WTC11 (cell line): ENCODE measurements around the gene ZNF516. TPM values are rescaled to one million over a fixed set of nuclear protein-coding genes. Genes with fewer than 3 reads are reported as not detected.

Source experiments
- ATAC-seq: fragments of 200-7000 bp; cut with Tn5 transposase; 2 replicates; pipeline ENCODE4 v1.10.0; 2021; ENCODE audit warnings: mild to moderate bottlenecking, moderate library complexity
- CTCF ChIA-PET: fragments of 300-600 bp; sonication (Branson Sonifier 250); formaldehyde crosslinking; loops from one replicate; lab custom pipeline; 2021; ENCODE audit warnings: antibody characterized with exemption; lab: Charles Lee
- POLR2A ChIA-PET: fragments of 350-600 bp; sonication (Branson Sonifier 250); formaldehyde crosslinking; loops from one replicate; lab custom pipeline; 2021; ENCODE audit warnings: antibody characterized with exemption; lab: Charles Lee
- DNase-seq: peaks from one replicate; pipeline ENCODE4 v3.0.0; 2021; ENCODE audit warnings: low spot score
- H3K27ac Mint-ChIP-seq: 2 replicates; pipeline ENCODE4 v1.8.0; 2021; ENCODE audit warnings: mixed read lengths
- H3K27me3 Mint-ChIP-seq: 2 replicates; pipeline ENCODE4 v1.8.0; 2021; ENCODE audit warnings: low read depth, mild to moderate bottlenecking, moderate library complexity, mixed read lengths
- H3K36me3 Mint-ChIP-seq: 2 replicates; pipeline ENCODE4 v1.8.0; 2021; ENCODE audit warnings: mixed read lengths
- H3K4me1 Mint-ChIP-seq: 2 replicates; pipeline ENCODE4 v1.8.0; 2022; ENCODE audit warnings: mixed read lengths
- H3K4me3 Mint-ChIP-seq: 2 replicates; pipeline ENCODE4 v1.8.0; 2021; ENCODE audit warnings: mild to moderate bottlenecking, moderate library complexity, mixed read lengths
- H3K9me3 Mint-ChIP-seq: 2 replicates; pipeline ENCODE4 v1.8.0; 2021; ENCODE audit warnings: mixed read lengths
- ATF1 ChIP-seq: sonication (generic); formaldehyde crosslinking; IDR thresholded peaks from 2 replicates; pipeline ENCODE4 v1.8.1; 2023; ENCODE audit warnings: mild to moderate bottlenecking, moderate library complexity, missing genetic modification reagents
- HMGA2 ChIP-seq: fragments of 250-450 bp; sonication (Bioruptor Pico); IDR thresholded peaks from 2 replicates; pipeline ENCODE4 v1.4.0; 2021; ENCODE audit warnings: mild to moderate bottlenecking, moderate library complexity
- IRF2 ChIP-seq: sonication (generic); formaldehyde crosslinking; IDR thresholded peaks from 2 replicates; pipeline ENCODE4 v1.8.0; 2022; ENCODE audit warnings: low read depth, missing genetic modification reagents, borderline replicate concordance
- NFE2L1 ChIP-seq: sonication (generic); formaldehyde crosslinking; IDR thresholded peaks from 2 replicates; pipeline ENCODE4 v1.8.1; 2023; ENCODE audit warnings: missing genetic modification reagents
- NFYB ChIP-seq: sonication (generic); formaldehyde crosslinking; conservative IDR thresholded peaks from 2 replicates; pipeline ENCODE4 v1.8.0; 2022; ENCODE audit warnings: low read depth, missing genetic modification reagents
- NR3C1 ChIP-seq: sonication (generic); formaldehyde crosslinking; conservative IDR thresholded peaks from 2 replicates; pipeline ENCODE4 v1.8.1; 2023; ENCODE audit warnings: low read depth, mild to moderate bottlenecking, missing genetic modification reagents
- PRRX2 ChIP-seq: fragments of 250-450 bp; sonication (Bioruptor Pico); IDR thresholded peaks from 2 replicates; pipeline ENCODE4 v1.8.0; 2021; ENCODE audit warnings: mild to moderate bottlenecking
- RORB ChIP-seq: fragments of 250-450 bp; sonication (Bioruptor Pico); IDR thresholded peaks from 2 replicates; pipeline ENCODE4 v1.9.0; 2021; ENCODE audit warnings: mild to moderate bottlenecking
- SMAD3 ChIP-seq: sonication (generic); formaldehyde crosslinking; IDR thresholded peaks from 2 replicates; pipeline ENCODE4 v1.8.0; 2022; ENCODE audit warnings: missing genetic modification reagents, mild to moderate bottlenecking, borderline replicate concordance
- TEAD1 ChIP-seq: sonication (generic); formaldehyde crosslinking; IDR thresholded peaks from 2 replicates; pipeline ENCODE4 v1.8.0; 2022; ENCODE audit warnings: mild to moderate bottlenecking, missing genetic modification reagents
- ZBTB21 ChIP-seq: sonication (generic); formaldehyde crosslinking; IDR thresholded peaks from 2 replicates; pipeline ENCODE4 v1.8.1; 2023; ENCODE audit warnings: mild to moderate bottlenecking, missing genetic modification reagents, borderline replicate concordance
- ZNF138 ChIP-seq: sonication (generic); formaldehyde crosslinking; conservative IDR thresholded peaks from 2 replicates; pipeline ENCODE4 v1.8.1; 2022; ENCODE audit warnings: mild to moderate bottlenecking, moderate library complexity, missing genetic modification reagents
- ZNF396 ChIP-seq: fragments of 250-450 bp; sonication (Bioruptor Pico); IDR thresholded peaks from 2 replicates; pipeline ENCODE4 v1.8.0; 2021; ENCODE audit warnings: mild to moderate bottlenecking, moderate library complexity, borderline replicate concordance
- total RNA-seq: library from RNA; stranded (reverse); gene quantifications from 3 replicates; pipeline ENCODE4 v1.2.3, GENCODE V29; 2021
- TF ChIP-seq, protein P1 (sequence below): sonication (generic); formaldehyde crosslinking; IDR thresholded peaks from 2 replicates; pipeline ENCODE4 v1.8.0; 2022; ENCODE audit warnings: mild to moderate bottlenecking, missing genetic modification reagents
- TF ChIP-seq, protein P2 (sequence below): sonication (generic); formaldehyde crosslinking; IDR thresholded peaks from 2 replicates; pipeline ENCODE4 v1.8.1; 2022; ENCODE audit warnings: low read depth, missing genetic modification reagents, borderline replicate concordance
- TF ChIP-seq, protein P3 (sequence below): fragments of 200-600 bp; IDR thresholded peaks from 2 replicates; pipeline ENCODE4 v1.8.0; 2022; ENCODE audit warnings: antibody characterized with exemption

The ZNF516 gene
- total RNA-seq, 1 experiment from 2014 or later: 58.6 TPM

DNA sequence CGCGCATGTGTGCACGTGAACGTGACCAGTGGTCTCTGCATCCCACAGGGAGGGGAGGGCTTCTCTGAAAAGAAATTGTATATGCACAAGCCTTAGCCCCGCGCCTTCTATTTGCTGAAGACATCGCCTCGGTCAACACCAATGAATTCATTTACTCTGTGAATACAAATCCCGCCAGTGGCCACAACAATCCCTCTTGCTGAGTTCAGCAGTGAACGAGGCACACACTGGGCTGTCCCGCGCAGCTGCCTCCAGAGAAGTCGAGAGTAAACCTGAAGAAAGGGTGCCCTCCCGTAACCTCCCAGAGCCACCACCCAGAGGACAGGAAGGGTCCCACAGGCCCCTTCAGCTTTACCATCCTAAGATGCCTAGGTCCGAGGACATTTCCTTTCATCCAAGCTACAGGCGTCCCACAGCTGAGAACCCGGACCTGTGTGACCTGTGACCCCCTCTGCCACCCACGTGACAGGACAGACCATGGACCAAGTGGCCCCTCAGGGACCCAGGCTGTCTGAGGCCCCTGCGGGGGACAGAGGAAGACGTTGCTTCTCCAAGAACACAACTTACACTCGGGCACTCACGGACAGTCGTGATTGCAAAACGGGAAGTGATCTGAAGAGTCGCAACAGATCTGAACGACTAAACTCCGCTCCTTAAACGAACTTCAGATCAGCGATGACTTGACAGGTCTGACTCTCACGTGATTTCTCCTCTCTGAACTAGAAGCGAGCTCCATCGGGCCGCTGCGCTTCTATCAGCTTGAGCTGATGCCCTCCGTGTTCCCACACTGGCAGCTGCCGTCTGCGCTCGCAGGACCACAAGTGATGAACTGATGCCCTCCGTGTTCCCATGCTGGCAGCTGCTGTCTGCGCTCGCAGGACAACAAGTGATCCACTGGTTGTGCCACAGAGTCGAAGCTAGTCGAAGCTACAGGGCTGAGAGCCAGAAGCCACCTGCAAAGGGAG is 92.7 kb downstream of the ZNF516 start (continued):
- no peak for TF ChIP-seq NFE2L1 (CRISPR knock-in tag)
- TF ChIP-seq TEAD1 (CRISPR knock-in tag): no peak
- TF ChIP-seq SMAD3 (CRISPR knock-in tag): no peak
- no peak for TF ChIP-seq ZNF396 (CRISPR knock-in tag)
- TF ChIP-seq ZBTB21 (CRISPR knock-in tag): no peak
- TF ChIP-seq NFYB: no peak
- TF ChIP-seq IRF2 (CRISPR knock-in tag): no peak
- TF ChIP-seq, protein P1, sequence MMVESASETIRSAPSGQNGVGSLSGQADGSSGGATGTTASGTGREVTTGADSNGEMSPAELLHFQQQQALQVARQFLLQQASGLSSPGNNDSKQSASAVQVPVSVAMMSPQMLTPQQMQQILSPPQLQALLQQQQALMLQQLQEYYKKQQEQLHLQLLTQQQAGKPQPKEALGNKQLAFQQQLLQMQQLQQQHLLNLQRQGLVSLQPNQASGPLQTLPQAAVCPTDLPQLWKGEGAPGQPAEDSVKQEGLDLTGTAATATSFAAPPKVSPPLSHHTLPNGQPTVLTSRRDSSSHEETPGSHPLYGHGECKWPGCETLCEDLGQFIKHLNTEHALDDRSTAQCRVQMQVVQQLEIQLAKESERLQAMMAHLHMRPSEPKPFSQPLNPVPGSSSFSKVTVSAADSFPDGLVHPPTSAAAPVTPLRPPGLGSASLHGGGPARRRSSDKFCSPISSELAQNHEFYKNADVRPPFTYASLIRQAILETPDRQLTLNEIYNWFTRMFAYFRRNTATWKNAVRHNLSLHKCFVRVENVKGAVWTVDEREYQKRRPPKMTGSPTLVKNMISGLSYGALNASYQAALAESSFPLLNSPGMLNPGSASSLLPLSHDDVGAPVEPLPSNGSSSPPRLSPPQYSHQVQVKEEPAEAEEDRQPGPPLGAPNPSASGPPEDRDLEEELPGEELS: no peak
- no peak for TF ChIP-seq ATF1 (CRISPR knock-in tag)
- TF ChIP-seq, protein P2, sequence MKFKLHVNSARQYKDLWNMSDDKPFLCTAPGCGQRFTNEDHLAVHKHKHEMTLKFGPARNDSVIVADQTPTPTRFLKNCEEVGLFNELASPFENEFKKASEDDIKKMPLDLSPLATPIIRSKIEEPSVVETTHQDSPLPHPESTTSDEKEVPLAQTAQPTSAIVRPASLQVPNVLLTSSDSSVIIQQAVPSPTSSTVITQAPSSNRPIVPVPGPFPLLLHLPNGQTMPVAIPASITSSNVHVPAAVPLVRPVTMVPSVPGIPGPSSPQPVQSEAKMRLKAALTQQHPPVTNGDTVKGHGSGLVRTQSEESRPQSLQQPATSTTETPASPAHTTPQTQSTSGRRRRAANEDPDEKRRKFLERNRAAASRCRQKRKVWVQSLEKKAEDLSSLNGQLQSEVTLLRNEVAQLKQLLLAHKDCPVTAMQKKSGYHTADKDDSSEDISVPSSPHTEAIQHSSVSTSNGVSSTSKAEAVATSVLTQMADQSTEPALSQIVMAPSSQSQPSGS (CRISPR knock-in tag): no peak

DNA sequence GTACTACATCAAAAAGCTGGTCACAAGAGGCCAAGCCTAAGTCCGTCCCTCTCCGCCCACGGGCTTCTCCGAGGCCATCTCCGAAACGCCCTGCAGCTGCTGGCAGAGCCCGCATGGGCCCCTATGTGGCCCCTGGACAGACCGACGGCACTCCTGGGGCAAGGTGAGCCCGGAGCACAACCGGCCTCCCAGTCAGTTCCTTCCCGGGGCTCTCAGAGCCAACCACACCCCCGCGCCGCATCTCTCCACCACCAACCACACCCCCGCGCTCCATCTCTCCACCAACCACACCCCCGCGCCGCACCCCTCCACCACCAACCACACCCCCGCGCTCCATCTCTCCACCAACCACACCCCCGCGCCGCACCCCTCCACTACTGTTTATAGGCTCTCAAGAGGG is 93.5 kb downstream of the ZNF516 start:
- POLR2A ChIA-PET: no interaction called here
- Mint-ChIP-seq H3K27me3 (no peaks in the 10 kb centered on the region), H3K27ac (no peak overlapping the region)
- ATAC-seq: 0 out of 2 replicates have a peak, but pooled peaks have one; percentile 9
- TF ChIP-seq PRRX2 (no peak), IRF2 (CRISPR knock-in tag) (no peak), NR3C1 (CRISPR knock-in tag) (no peak), ZNF138 (CRISPR knock-in tag) (no peak), SMAD3 (CRISPR knock-in tag) (no peak), RORB (no peak), HMGA2 (CRISPR knock-in tag) (no peak)
- TF ChIP-seq, protein P3, sequence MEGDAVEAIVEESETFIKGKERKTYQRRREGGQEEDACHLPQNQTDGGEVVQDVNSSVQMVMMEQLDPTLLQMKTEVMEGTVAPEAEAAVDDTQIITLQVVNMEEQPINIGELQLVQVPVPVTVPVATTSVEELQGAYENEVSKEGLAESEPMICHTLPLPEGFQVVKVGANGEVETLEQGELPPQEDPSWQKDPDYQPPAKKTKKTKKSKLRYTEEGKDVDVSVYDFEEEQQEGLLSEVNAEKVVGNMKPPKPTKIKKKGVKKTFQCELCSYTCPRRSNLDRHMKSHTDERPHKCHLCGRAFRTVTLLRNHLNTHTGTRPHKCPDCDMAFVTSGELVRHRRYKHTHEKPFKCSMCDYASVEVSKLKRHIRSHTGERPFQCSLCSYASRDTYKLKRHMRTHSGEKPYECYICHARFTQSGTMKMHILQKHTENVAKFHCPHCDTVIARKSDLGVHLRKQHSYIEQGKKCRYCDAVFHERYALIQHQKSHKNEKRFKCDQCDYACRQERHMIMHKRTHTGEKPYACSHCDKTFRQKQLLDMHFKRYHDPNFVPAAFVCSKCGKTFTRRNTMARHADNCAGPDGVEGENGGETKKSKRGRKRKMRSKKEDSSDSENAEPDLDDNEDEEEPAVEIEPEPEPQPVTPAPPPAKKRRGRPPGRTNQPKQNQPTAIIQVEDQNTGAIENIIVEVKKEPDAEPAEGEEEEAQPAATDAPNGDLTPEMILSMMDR: no peak
- TF ChIP-seq, all 79 proteins: peak for 0
- no peak for DNase-seq
- peaks cover 18% of the 10 kb centered on the region for H3K4me1 Mint-ChIP-seq
- CTCF ChIA-PET: interaction anchor here (0.7 to 4.0 kb wide), 3 partner anchors 21 to 309 kb away, joined by 3 to 31 read pairs (median 10); no protein-coding TSS in a partner anchor
- no peak overlapping the region for H3K4me3 Mint-ChIP-seq
- no peaks in the 10 kb centered on the region for H3K9me3 Mint-ChIP-seq
- no peaks in the 10 kb centered on the region; the same call in 1 of the 2 replicates for H3K36me3 Mint-ChIP-seq
